Urinary bladder (tissue), 4 donors: Measurements from ENCODE around the gene COPG2. TPM values are rescaled to one million over a fixed set of nuclear protein-coding genes. Genes with fewer than 3 reads are reported as not detected.

Experiments
- DNase-seq: peaks from one replicate; pipeline ENCODE4 v3.0.0-alpha.2; 2015; ENCODE audit errors: extremely low spot score
- H3K27ac ChIP-seq: one replicate; pipeline ENCODE4 v1.5.1; 2013; ENCODE audit warnings: low read depth, mild to moderate bottlenecking, moderate library complexity
- H3K36me3 ChIP-seq: one replicate; pipeline ENCODE4 v1.6.1; 2013; ENCODE audit warnings: mild to moderate bottlenecking, moderate library complexity; ENCODE audit not compliant: insufficient read depth
- H3K4me1 ChIP-seq: one replicate; pipeline ENCODE4 v1.6.1; 2013; ENCODE audit warnings: mild to moderate bottlenecking, moderate library complexity; ENCODE audit not compliant: insufficient read depth
- H3K4me3 ChIP-seq: one replicate; pipeline ENCODE4 v1.5.1; 2013; ENCODE audit warnings: low read depth, low read length
- WGBS: extraction: QIAGEN DNeasy Blood & Tissue Kit; methylation state at CpG from one replicate; pipeline ENCODE4 v1.1.7; 2013; 5-methylcytosine and 5-hydroxymethylcytosine counted together
- polyA plus RNA-seq: library from polyadenylated mRNA; stranded (reverse); fragments of 200-250 nt; gene quantifications from one replicate; pipeline ENCODE4 v1.2.3, GENCODE V29; 2013
- total RNA-seq: library from RNA; depleted of rRNA; stranded (reverse); fragments of >200 nt; gene quantifications from one replicate; pipeline ENCODE4 v1.2.3, GENCODE V29; 2014
- donor health status: healthy with polysubstance abuse.
- donor health status: healthy.

Gene COPG2
- total and polyA plus RNA-seq, 2 donors = 17.2 to 29.4 TPM

- no peak overlapping the region for H3K4me3 ChIP-seq
- H3K36me3 ChIP-seq = no peaks in the 10 kb centered on the region
- DNase-seq = no peak
- no peaks in the 10 kb centered on the region for H3K4me1 ChIP-seq
- no peak overlapping the region for H3K27ac ChIP-seq
- WGBS = 63% methylated on average over 2 of the region's 2 CpGs
These were observed 5.9 kb upstream of the COPG2 start for GRCh38 chr7:130674456-130674855.

- H3K4me1 ChIP-seq = no peaks in the 10 kb centered on the region
- no peak for DNase-seq
- no peak overlapping the region for H3K27ac ChIP-seq
- no peaks in the 10 kb centered on the region for H3K36me3 ChIP-seq
- no peak overlapping the region for H3K4me3 ChIP-seq
These were observed 4.5 kb upstream of the COPG2 start for GRCh38 chr7:130673066-130673465.

GRCh38 chr7:130672146-130672545, 3.6 kb upstream of the COPG2 start:
- Histone ChIP-seq H3K4me3 (no peak overlapping the region), H3K27ac (no peak overlapping the region), H3K36me3 (no peaks in the 10 kb centered on the region), H3K4me1 (no peaks in the 10 kb centered on the region)
- WGBS = 69% methylated on average over 4 of the region's 4 CpGs
- DNase-seq = no peak

- no peak for DNase-seq
- no peaks in the 10 kb centered on the region for H3K36me3 ChIP-seq
- peak overlapping the region; percentile 56 for H3K27ac ChIP-seq
- H3K4me3 ChIP-seq = peak overlapping the region; percentile 99
- WGBS = 11% methylated on average over 12 of the region's 12 CpGs
- H3K4me1 ChIP-seq = no peaks in the 10 kb centered on the region
These were observed 645 bp upstream of the COPG2 start for GRCh38 chr7:130669085-130669700.

GRCh38 chr7:130667593-130668257, 823 bp downstream of the COPG2 start:
- no peaks in the 10 kb centered on the region for H3K4me1 ChIP-seq
- H3K4me3 ChIP-seq = peak overlapping the region; percentile 99
- H3K27ac ChIP-seq = peak overlapping the region; percentile 29
- peaks cover 1% of the 10 kb centered on the region for H3K36me3 ChIP-seq
- WGBS = 7% methylated on average over 19 of the region's 19 CpGs
- no peak for DNase-seq

GRCh38 chr7:130662426-130662825, 6.1 kb downstream of the COPG2 start:
- WGBS = 81% methylated on average over 2 of the region's 2 CpGs
- Histone ChIP-seq H3K4me1 (no peaks in the 10 kb centered on the region), H3K36me3 (peaks cover 1% of the 10 kb centered on the region), H3K4me3 (no peak overlapping the region), H3K27ac (no peak overlapping the region)
- DNase-seq = no peak

- no peak overlapping the region for H3K4me3 ChIP-seq
- no peaks in the 10 kb centered on the region for H3K4me1 ChIP-seq
- WGBS = 69% methylated on average over 4 of the region's 4 CpGs
- H3K27ac ChIP-seq = no peak overlapping the region
- peaks cover 1% of the 10 kb centered on the region for H3K36me3 ChIP-seq
- DNase-seq = no peak
These were observed 13.3 kb downstream of the COPG2 start for GRCh38 chr7:130655286-130655685.

GRCh38 chr7:130654850-130655249, 13.7 kb downstream of the COPG2 start:
- Histone ChIP-seq H3K27ac (no peak overlapping the region), H3K4me3 (no peak overlapping the region), H3K36me3 (peaks cover 1% of the 10 kb centered on the region), H3K4me1 (no peaks in the 10 kb centered on the region)
- WGBS = 78% methylated on average over 1 of the region's 1 CpG
- DNase-seq = no peak

- no peaks in the 10 kb centered on the region for H3K4me1 ChIP-seq
- H3K4me3 ChIP-seq = no peak overlapping the region
- H3K36me3 ChIP-seq = peaks cover 1% of the 10 kb centered on the region
- 76% methylated on average over 1 of the region's 1 CpG for WGBS
- no peak overlapping the region for H3K27ac ChIP-seq
- no peak for DNase-seq
These were observed 17.9 kb downstream of the COPG2 start for GRCh38 chr7:130650611-130651120.

GRCh38 chr7:130649004-130649790, 19.4 kb downstream of the COPG2 start:
- Histone ChIP-seq H3K27ac (no peak overlapping the region), H3K4me3 (no peak overlapping the region), H3K36me3 (no peaks in the 10 kb centered on the region), H3K4me1 (no peaks in the 10 kb centered on the region)
- 90% methylated on average over 4 of the region's 4 CpGs for WGBS
- DNase-seq = no peak

- no peaks in the 10 kb centered on the region for H3K36me3 ChIP-seq
- H3K27ac ChIP-seq = no peak overlapping the region
- H3K4me3 ChIP-seq = no peak overlapping the region
- DNase-seq = no peak
- no peaks in the 10 kb centered on the region for H3K4me1 ChIP-seq
- WGBS = 92% methylated on average over 5 of the region's 5 CpGs
These were observed 20.0 kb downstream of the COPG2 start for GRCh38 chr7:130648580-130648979.

- WGBS = 80% methylated on average over 4 of the region's 4 CpGs
- no peak for DNase-seq
- Histone ChIP-seq H3K4me1 (no peaks in the 10 kb centered on the region), H3K4me3 (no peak overlapping the region), H3K36me3 (no peaks in the 10 kb centered on the region), H3K27ac (no peak overlapping the region)
These were observed 26.2 kb downstream of the COPG2 start for GRCh38 chr7:130642383-130642782.

- H3K27ac ChIP-seq = no peak overlapping the region
- H3K4me3 ChIP-seq = no peak overlapping the region
- WGBS = 93% methylated on average over 3 of the region's 3 CpGs
- no peaks in the 10 kb centered on the region for H3K36me3 ChIP-seq
- H3K4me1 ChIP-seq = no peaks in the 10 kb centered on the region
- no peak for DNase-seq
These were observed 27.1 kb downstream of the COPG2 start for GRCh38 chr7:130641497-130641896.

GRCh38 chr7:130641040-130641439, 27.5 kb downstream of the COPG2 start:
- no peak overlapping the region for H3K27ac ChIP-seq
- DNase-seq = no peak
- no peaks in the 10 kb centered on the region for H3K36me3 ChIP-seq
- no peak overlapping the region for H3K4me3 ChIP-seq
- no peaks in the 10 kb centered on the region for H3K4me1 ChIP-seq
- WGBS = 94% methylated on average over 1 of the region's 1 CpG
